ENCODE measurements around the gene OTUD4.

GRCh38 chr4:145196747-145197146 is 16.4 kb upstream of the OTUD4 start:
- TF ChIP-seq, protein P1, sequence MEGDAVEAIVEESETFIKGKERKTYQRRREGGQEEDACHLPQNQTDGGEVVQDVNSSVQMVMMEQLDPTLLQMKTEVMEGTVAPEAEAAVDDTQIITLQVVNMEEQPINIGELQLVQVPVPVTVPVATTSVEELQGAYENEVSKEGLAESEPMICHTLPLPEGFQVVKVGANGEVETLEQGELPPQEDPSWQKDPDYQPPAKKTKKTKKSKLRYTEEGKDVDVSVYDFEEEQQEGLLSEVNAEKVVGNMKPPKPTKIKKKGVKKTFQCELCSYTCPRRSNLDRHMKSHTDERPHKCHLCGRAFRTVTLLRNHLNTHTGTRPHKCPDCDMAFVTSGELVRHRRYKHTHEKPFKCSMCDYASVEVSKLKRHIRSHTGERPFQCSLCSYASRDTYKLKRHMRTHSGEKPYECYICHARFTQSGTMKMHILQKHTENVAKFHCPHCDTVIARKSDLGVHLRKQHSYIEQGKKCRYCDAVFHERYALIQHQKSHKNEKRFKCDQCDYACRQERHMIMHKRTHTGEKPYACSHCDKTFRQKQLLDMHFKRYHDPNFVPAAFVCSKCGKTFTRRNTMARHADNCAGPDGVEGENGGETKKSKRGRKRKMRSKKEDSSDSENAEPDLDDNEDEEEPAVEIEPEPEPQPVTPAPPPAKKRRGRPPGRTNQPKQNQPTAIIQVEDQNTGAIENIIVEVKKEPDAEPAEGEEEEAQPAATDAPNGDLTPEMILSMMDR (IDR thresholded peaks at IDR 0.05; ENCODE audit: insufficient read depth, low read depth, low read length), result no peak
- TF ChIP-seq EZH2 (IDR thresholded peaks at IDR 0.05; ENCODE audit: insufficient read depth, low read length), result no peak
